ENCODE measurements around the gene GALNT7. TPM values are rescaled to one million over a fixed set of nuclear protein-coding genes. Genes with fewer than 3 reads are reported as not detected.

GALNT7 gene
- total and polyA plus RNA-seq, 4 donors, result 0.65 to 13.0 (median 2.1) TPM

DNA sequence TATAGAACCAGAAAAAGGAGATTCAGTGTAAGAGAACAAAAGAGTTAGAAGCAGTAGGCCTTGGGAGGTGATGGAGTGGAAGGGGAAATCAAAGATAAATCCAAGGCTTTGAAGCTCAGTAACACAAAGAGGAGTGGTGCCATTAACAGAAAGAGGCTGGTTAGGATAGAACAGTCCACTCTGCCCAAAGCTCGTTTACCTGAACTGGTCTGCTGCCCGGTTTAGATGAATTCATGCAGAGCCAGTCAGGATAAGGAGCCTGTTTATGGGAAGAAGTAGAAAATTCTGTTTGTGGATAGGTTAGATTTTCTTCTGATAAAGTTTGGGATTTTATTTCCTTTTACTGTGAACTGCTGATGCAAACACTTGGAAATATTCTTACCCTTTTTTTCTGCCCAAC, 85.0 kb downstream of the GALNT7 start:
- H3K27ac ChIP-seq (ENCODE audit: low read depth in 1 of 2, low read length in 2 of 2), result no peak overlapping the region
- TF ChIP-seq ZBTB33 (IDR thresholded peaks at IDR 0.05) (no peak), GABPA (IDR thresholded peaks at IDR 0.05 in 1 of 2, conservative IDR thresholded peaks at IDR 0.05 in 1 of 2) (no peak), YY1 (IDR thresholded peaks at IDR 0.05) (no peak), SP1 (IDR thresholded peaks at IDR 0.05) (no peak), RAD21 (IDR thresholded peaks at IDR 0.05) (no peak), TAF1 (conservative IDR thresholded peaks at IDR 0.05) (no peak), HNF4G (IDR thresholded peaks at IDR 0.05) (no peak), ATF3 (IDR thresholded peaks at IDR 0.05) (no peak), RXRA (IDR thresholded peaks at IDR 0.05) (no peak)
- 81% methylated on average over 2 of the region's 2 CpGs for WGBS

GRCh38 chr4:173254646-173255045, 86.0 kb downstream of the GALNT7 start:
- H3K27ac ChIP-seq (ENCODE audit: low read depth in 1 of 2, low read length in 2 of 2), result no peak overlapping the region
- no peaks in the 10 kb centered on the region for H3K36me3 ChIP-seq (ENCODE audit: control insufficient read depth in 4 of 4, insufficient read depth in 3 of 4, low read depth in 1 of 4, low read length in 3 of 4)
- no peaks in the 10 kb centered on the region for H3K9me3 ChIP-seq (ENCODE audit: control insufficient read depth in 4 of 4, low read length in 3 of 4)
- no peaks in the 10 kb centered on the region for H3K27me3 ChIP-seq (ENCODE audit: control insufficient read depth in 4 of 4, insufficient read depth in 4 of 4, low read length in 3 of 4)
- H3K4me1 ChIP-seq (ENCODE audit: control insufficient read depth in 4 of 4, insufficient read depth in 4 of 4, low read length in 3 of 4), result no peaks in the 10 kb centered on the region
- TF ChIP-seq SP1 (IDR thresholded peaks at IDR 0.05) (no peak), NR2F2 (IDR thresholded peaks at IDR 0.05) (no peak), HNF4G (IDR thresholded peaks at IDR 0.05) (no peak), JUND (IDR thresholded peaks at IDR 0.05) (no peak), TAF1 (conservative IDR thresholded peaks at IDR 0.05) (no peak), YY1 (IDR thresholded peaks at IDR 0.05) (no peak), HNF4A (conservative IDR thresholded peaks at IDR 0.05) (no peak), FOXA2 (IDR thresholded peaks at IDR 0.05) (no peak), ZBTB33 (IDR thresholded peaks at IDR 0.05) (no peak), EGR1 (IDR thresholded peaks at IDR 0.05; ENCODE audit: low read depth in 2 of 2) (no peak), GABPA (IDR thresholded peaks at IDR 0.05 in 1 of 2, conservative IDR thresholded peaks at IDR 0.05 in 1 of 2) (no peak), FOXA1 (IDR thresholded peaks at IDR 0.05) (no peak), RXRA (IDR thresholded peaks at IDR 0.05) (no peak), RAD21 (IDR thresholded peaks at IDR 0.05) (no peak)
- TF ChIP-seq, protein P1, sequence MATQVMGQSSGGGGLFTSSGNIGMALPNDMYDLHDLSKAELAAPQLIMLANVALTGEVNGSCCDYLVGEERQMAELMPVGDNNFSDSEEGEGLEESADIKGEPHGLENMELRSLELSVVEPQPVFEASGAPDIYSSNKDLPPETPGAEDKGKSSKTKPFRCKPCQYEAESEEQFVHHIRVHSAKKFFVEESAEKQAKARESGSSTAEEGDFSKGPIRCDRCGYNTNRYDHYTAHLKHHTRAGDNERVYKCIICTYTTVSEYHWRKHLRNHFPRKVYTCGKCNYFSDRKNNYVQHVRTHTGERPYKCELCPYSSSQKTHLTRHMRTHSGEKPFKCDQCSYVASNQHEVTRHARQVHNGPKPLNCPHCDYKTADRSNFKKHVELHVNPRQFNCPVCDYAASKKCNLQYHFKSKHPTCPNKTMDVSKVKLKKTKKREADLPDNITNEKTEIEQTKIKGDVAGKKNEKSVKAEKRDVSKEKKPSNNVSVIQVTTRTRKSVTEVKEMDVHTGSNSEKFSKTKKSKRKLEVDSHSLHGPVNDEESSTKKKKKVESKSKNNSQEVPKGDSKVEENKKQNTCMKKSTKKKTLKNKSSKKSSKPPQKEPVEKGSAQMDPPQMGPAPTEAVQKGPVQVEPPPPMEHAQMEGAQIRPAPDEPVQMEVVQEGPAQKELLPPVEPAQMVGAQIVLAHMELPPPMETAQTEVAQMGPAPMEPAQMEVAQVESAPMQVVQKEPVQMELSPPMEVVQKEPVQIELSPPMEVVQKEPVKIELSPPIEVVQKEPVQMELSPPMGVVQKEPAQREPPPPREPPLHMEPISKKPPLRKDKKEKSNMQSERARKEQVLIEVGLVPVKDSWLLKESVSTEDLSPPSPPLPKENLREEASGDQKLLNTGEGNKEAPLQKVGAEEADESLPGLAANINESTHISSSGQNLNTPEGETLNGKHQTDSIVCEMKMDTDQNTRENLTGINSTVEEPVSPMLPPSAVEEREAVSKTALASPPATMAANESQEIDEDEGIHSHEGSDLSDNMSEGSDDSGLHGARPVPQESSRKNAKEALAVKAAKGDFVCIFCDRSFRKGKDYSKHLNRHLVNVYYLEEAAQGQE (IDR thresholded peaks at IDR 0.05), result no peak
- TF ChIP-seq, protein P2, sequence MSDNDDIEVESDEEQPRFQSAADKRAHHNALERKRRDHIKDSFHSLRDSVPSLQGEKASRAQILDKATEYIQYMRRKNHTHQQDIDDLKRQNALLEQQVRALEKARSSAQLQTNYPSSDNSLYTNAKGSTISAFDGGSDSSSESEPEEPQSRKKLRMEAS (IDR thresholded peaks at IDR 0.05), result no peak
- no peak overlapping the region for H3K9ac ChIP-seq (ENCODE audit: low read depth in 1 of 2, low read length in 2 of 2)
- H3K4me3 ChIP-seq (ENCODE audit: low read depth in 1 of 3, low read length in 3 of 3), result no peak overlapping the region
- DNase-seq (ENCODE audit: low spot score), result no peak

More for the DNA sequence above, 85.0 kb downstream of the GALNT7 start:
- H3K4me3 ChIP-seq (ENCODE audit: low read depth in 1 of 3, low read length in 3 of 3), result no peak overlapping the region
- H3K36me3 ChIP-seq (ENCODE audit: control insufficient read depth in 4 of 4, insufficient read depth in 3 of 4, low read depth in 1 of 4, low read length in 3 of 4), result no peaks in the 10 kb centered on the region
- no peak overlapping the region for H3K9ac ChIP-seq (ENCODE audit: low read depth in 1 of 2, low read length in 2 of 2)
- no peaks in the 10 kb centered on the region for H3K9me3 ChIP-seq (ENCODE audit: control insufficient read depth in 4 of 4, low read length in 3 of 4)
- DNase-seq (ENCODE audit: low spot score), result no peak
- H3K27me3 ChIP-seq (ENCODE audit: control insufficient read depth in 4 of 4, insufficient read depth in 4 of 4, low read length in 3 of 4), result no peaks in the 10 kb centered on the region
- H3K4me1 ChIP-seq (ENCODE audit: control insufficient read depth in 4 of 4, insufficient read depth in 4 of 4, low read length in 3 of 4), result no peaks in the 10 kb centered on the region
